NOMO-1 (cell line): ENCODE measurements around the gene SLCO6A1.
"Not testable (repeated sequence)": the region's sequence is repeated elsewhere in the genome, so short reads cannot be mapped to it uniquely, and the experiment has no call there.

Source experiments
- DNase-seq, 2 experiments: peaks; one replicate each; lab custom pipeline; 2025; ENCODE audit not compliant: unreplicated experiment in 2 of 2; lab: John Stamatoyannopoulos, UW

The SLCO6A1 gene

DNA sequence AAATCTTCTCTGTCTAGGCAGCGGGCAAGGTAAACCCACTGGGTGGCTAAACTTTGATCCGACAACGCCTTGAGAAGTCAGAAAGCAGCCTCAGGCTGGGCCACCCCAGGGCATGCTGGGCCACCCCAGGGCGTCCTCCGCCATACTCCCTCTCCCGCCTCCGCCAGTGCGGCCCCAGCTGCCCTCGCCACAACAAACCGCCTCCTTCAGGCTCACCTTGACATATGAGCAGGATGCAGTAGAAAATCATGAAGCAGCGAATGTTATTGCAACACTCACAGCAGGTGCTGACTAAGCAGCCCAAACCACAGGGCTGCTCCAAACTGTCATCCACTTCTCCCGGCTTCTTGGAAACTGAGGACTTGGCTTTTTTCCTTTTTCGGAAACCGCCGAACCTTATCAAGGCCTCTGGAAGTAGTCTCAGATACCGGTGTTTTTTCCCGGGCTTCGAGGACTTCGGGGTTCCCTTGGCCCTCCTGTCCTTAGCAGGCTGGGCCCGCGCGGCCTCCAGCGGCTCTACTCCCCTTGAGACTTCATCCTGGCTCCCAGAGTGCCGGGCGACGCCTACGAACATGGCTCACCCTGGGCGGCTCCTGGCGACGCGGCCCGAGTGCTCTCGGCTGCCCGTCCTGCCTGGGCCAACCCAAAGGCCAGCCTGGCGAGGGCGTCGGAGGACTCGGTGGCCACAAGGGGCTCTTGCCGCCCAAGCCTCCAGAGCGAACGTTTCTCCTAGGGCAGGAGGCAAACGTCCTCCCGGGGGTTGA lies at the start of gene SLCO6A1:
Gene SLCO6A1 (minus strand): TSS at position 731 of the 764 bp plus-strand sequence. CDS start 157 bp downstream, at position 574.
- no peak for DNase-seq

- no peak for DNase-seq
Measured at GRCh38 chr5:102547141-102548035, 48.6 kb upstream of the SLCO6A1 start.

DNA sequence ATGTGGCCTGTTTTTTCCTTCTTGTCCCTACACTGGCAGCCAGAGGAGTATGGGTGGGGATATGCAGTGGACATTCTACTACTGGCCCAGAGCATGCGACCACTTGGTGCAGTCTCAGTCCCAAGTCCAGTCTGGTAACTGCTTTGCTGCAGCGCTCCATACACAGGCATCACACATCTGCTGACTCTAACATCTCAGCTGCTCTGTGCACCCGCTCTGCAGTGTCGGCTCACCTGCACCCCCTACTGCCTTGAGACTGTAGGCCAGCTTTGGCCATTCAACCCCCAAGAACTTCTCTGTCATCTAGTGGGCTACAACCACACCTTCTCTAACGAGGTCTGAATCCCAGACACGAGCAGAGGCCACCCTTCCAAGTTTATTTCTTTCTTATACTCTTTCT lies 46.4 kb upstream of the SLCO6A1 start:
- no peak for DNase-seq

- no peak for DNase-seq
Measured at GRCh38 chr5:102542057-102542456, 43.3 kb upstream of the SLCO6A1 start.

DNA sequence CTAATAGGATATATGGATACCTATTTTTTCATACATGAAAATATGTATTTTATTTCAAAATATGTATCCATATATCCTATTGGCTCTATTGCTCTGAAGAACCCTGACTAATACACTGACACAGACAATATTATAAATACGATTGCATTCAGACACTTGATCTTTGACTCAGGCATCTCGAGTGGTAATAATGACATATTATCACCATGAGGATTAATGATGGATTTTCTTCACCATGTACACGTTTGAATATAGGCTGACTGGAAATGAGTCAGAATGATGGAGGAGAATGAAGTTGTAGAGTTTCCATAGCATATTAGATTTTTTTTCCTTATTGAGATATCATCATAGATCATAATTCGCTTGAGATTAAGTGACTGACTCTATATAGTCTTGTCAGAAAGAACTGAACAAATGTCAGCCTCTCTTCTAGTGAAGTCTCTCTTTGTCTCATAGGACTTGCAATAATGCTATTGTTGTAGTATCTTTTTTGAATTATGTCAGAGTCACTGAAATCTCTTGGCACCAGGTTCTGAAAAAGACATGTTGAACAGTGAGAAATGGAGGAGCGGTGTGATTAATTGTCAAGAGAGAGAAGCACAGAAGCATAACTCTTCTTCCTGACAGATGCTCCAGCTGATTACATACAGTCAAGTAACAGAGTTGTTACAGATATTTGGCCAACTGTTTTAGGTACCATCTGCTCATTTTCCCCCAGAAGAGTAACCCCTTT lies 41.4 kb upstream of the SLCO6A1 start:
- no peak for DNase-seq

DNA sequence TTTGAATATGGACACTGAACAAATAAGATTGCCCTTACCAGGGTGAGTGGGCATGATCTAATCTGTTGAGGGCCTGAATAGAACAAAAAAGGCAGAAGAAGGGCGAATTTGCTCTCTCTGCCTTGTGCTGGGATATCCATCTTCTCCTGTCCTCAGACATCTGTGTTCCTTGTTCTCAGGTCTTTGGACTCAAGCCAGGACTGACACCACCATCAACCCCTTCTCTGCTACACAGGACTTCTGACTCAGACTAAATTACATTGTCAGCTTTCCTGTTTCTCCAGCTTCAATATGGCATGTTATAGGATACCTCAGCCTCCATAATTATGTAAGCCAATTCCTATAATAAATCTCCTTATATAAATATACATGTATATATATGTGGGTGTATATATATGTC lies 40.8 kb upstream of the SLCO6A1 start:
- DNase-seq: no peak

DNA sequence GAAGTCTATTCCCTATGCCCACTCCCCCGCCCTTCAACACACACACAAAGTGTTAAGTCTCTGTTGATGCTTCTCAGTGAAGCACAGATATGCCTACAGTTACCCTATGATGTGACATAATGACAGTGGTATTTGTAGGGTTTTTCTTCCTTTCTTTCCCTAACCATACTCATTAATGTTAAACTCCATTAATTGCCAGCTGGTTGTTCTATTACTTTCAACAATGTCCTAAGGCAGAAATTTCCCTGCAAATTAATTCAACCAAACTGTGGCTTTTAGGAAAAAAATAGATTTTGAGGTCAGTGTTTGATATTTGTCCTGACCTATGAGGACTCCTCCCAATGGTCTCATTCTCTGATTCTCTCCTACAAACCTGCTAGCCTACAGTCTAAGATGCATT lies 38.2 kb upstream of the SLCO6A1 start:
- no peak for DNase-seq

DNA sequence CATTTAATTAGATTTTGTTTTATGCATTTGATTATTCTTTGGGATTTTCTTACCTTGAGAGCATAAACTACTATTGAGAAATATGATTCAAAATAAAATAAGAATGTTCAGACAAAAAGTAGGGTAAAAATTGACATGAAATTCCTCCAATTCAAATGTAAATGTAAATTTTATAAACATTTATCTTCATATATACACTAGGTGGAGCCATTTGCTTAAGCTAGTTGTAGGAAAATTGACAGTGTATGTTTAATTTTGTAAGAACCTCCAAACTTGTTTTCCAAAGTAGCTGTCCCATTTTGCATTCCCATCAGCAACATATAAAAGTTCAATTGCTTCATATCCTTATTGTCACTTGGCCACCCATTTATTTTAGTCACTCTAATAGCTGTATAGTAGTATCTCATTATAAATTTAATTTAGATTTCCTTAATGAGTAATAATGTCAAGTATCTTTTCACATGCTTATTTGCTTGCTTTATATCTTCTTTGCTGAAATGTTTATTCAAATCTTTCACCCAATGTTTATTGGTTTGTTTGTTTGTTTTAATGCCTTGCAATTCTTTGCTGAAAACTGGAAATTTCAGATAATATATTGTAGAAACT lies 37.6 kb upstream of the SLCO6A1 start:
- peak; percentile 18 to 38 for DNase-seq

GRCh38 chr5:102532123-102532522 lies 33.3 kb upstream of the SLCO6A1 start:
- no peak for DNase-seq

DNA sequence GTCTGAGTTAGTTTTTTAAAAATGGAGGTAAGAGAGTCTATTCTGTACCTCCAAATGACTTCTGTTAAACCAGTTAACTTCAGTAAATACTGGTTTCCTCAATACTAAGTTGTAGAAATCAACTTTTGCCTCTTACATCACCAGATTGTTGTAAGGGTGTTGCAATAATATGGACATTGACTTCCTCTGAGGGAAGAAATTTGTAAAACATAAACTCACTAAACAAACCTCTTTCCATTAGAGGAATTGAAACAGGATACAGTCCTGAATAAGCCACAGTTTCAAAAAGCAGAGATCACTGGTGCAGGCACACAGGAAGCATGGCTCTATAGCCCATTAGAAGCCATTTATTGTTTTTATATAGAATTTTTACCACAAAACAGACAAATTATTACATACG lies 32.7 kb upstream of the SLCO6A1 start:
- peak; percentile 49 to 96 for DNase-seq

DNA sequence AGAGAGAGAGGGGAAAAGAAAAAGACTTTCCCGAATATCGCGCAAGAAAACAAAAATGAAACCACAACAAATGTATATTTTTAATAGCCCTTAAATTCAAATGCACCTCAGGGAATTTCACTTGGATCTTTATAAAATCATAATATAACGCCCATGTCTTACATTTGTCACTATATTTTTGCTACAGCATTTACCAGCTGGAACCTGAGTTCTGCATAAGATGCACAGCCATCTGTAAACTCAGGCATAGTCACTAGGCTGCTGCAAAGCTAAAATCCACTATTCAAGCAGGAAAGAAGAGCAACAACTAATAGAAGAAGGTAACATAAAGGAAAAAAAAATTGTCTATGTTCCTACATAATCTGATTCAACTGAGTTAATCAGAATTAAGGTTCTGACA lies 30.6 kb upstream of the SLCO6A1 start:
- DNase-seq: no peak

GRCh38 chr5:102529031-102529430 lies 30.2 kb upstream of the SLCO6A1 start:
- no peak for DNase-seq

GRCh38 chr5:102528600-102528999 lies 29.8 kb upstream of the SLCO6A1 start:
- DNase-seq: no peak

DNA sequence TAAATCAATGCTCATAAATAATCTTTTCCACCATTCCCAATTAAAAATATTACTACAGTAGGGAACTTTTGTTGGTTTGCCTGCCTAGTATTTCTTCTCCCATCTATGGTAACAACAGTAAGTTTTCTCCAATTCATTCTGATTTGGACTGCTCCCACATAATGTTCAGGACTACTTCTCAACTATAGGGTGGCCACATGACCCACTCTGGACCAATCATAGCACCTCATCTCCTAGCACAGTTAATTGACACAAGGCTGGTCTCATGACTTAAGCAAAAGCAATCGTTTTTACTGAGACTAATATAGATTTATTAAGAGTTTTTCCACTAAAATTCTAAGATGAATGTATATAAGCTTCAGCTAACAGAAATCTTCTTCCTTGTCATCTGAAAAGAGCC lies 28.7 kb upstream of the SLCO6A1 start:
- DNase-seq: no peak

- DNase-seq: peak; percentile 10 to 76
Measured at GRCh38 chr5:102523541-102524175, 24.9 kb upstream of the SLCO6A1 start.

DNA sequence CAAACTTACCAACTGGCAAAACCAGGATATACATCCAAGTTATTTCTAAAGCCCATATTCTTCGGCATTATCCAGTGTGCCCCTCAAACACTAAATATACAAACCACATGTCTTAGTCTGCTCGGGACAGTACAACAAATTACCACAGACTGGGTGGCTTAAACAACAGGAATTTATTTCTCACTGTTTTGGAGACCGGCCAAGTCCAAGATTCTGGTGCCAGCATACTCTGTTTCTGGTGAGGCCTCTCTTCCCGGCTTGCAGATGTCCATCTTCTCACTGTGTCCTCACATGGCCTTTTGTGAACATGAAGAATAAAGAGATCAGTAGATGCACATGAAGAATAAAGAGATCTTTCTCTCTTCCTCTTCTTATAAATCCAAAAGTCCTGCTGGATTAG lies 12.9 kb upstream of the SLCO6A1 start:
- no peak for DNase-seq

DNA sequence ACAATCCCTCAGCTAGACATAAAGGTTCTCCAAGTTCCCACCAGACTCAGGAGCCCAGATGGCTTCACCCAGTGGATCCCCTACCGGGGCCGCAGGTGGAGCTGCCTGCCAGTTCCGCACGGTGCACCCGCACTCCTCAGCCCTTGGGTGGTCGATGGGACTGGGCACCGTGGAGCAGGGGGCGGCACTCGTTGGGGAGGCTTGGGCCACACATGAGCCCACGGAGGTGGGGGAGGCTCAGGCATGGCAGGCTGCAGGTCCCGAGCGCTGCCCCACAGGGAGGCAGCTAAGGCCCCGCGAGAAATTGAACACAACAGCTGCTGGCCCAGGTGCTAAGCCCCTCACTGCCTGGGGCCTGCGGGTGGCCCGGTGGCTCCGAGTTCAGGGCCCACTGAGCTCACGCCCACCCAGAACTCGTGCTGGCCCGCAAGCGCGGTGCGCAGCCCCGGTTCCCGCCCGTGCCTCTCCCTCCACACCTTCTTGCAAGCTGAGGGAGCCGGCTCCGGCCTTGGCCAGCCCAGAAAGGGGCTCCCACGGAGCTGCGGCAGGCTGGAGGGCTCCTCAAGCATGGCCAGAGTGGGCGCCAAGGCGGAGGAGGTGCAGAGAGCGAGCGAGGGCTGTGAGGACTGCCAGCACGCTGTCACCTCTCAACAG lies 7.4 kb downstream of the SLCO6A1 start:
- not testable (repeated sequence) for DNase-seq

GRCh38 chr5:102483736-102484135 lies 15.1 kb downstream of the SLCO6A1 start:
- DNase-seq: peak; percentile 52 to 53

- DNase-seq: no peak
Measured at GRCh38 chr5:102481054-102481715, 17.6 kb downstream of the SLCO6A1 start.
